HG03378 (cell line): ENCODE results near the gene SCN4B.

Experiments used
- ATAC-seq: cut with Tn5 transposase; IDR thresholded peaks from one replicate; pipeline ENCODE4 v1.9.1; 2021; ENCODE audit warnings: mild to moderate bottlenecking, moderate library complexity; ENCODE audit not compliant: unreplicated experiment

The SCN4B gene

GRCh38 chr11:118105657-118106305 is 46.8 kb downstream of the SCN4B start:
- ATAC-seq, result no peak

- no peak for ATAC-seq
Observed at GRCh38 chr11:118104491-118104890, 48.1 kb downstream of the SCN4B start.

- no peak for ATAC-seq
Observed at GRCh38 chr11:118102721-118103261, 49.8 kb downstream of the SCN4B start.

GRCh38 chr11:118100691-118101232 is 51.9 kb downstream of the SCN4B start:
- no peak for ATAC-seq

GRCh38 chr11:118099838-118100556 is 52.6 kb downstream of the SCN4B start:
- no peak for ATAC-seq

- no peak for ATAC-seq
Observed at GRCh38 chr11:118098996-118099837, 53.4 kb downstream of the SCN4B start.

GRCh38 chr11:118095967-118096367 is 56.7 kb downstream of the SCN4B start:
- no peak for ATAC-seq

GRCh38 chr11:118095493-118095892 is 57.1 kb downstream of the SCN4B start:
- no peak for ATAC-seq

- ATAC-seq, result no peak
Observed at GRCh38 chr11:118092907-118093571, 59.6 kb downstream of the SCN4B start.

- no peak for ATAC-seq
Observed at GRCh38 chr11:118091690-118092089, 60.9 kb downstream of the SCN4B start.

GRCh38 chr11:118090545-118091162 is 62.0 kb downstream of the SCN4B start:
- no peak for ATAC-seq

GRCh38 chr11:118088531-118088930 is 64.1 kb downstream of the SCN4B start:
- no peak for ATAC-seq

- ATAC-seq, result no peak
Observed at GRCh38 chr11:118087931-118088330, 64.7 kb downstream of the SCN4B start.

GRCh38 chr11:118086913-118087768 is 65.5 kb downstream of the SCN4B start, which contains the start of gene SMIM35:
Gene SMIM35 (minus strand): TSS chr11:118086963. CDS start chr11:118086757, 206 bp downstream.
- ATAC-seq, result no peak

GRCh38 chr11:118084656-118085055 is 68.0 kb downstream of the SCN4B start:
- ATAC-seq, result no peak

- no peak for ATAC-seq
Observed at GRCh38 chr11:118084247-118084646, 68.4 kb downstream of the SCN4B start.
